GM18873 (cell line): ENCODE data around the gene TRPC4.
"Not testable (repeated sequence)": the region's sequence is repeated elsewhere in the genome, so short reads cannot be mapped to it uniquely, and the experiment has no call there.

Experiments
- ATAC-seq: cut with Tn5 transposase; IDR thresholded peaks from one replicate; pipeline ENCODE4 v1.9.1; 2021; ENCODE audit warnings: mild to moderate bottlenecking, moderate library complexity, moderate number of reproducible peaks; ENCODE audit not compliant: unreplicated experiment, low FRiP score

The TRPC4 gene

DNA sequence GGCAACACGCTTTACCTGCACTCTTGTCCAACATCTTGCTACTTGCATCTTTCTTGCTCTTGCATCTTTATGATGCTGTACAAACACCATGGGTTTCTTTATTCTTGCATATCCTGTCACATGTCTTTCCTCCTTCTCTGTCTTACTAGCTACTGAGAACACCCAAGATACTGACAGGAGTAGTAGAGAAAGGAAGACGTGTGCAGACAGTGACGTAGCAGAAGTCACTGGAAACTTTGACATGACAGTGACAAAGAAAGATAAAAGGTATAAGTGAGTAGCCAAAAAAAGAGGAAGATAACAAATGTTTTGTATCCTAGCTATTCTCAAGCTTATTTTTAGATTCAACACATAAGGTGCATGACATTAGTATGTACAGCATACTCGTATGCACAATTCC is 34.2 kb downstream of the TRPC4 start:
- no peak for ATAC-seq

- no peak for ATAC-seq
Observed at GRCh38 chr13:37833411-37833810, 36.2 kb downstream of the TRPC4 start.

DNA sequence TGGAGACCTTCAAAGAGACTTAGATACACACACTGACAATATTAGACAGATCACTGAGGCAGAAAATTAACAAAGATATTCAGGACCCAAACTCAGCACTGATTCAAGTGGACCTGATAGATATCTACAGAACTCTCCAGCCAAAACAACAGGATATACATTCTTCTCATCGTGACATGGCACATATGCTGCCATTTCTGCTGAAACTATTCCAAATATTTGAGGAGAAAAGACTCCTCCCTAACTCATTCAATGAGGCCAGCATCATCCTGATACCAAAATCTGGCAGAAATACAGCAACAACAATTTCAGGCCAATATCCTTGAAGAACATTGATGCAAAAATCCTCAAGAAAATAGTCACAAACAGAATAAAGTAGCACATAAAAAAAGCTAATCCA is 53.3 kb downstream of the TRPC4 start:
- no peak for ATAC-seq

- ATAC-seq = no peak
Observed at GRCh38 chr13:37811441-37811840, 58.1 kb downstream of the TRPC4 start.

- ATAC-seq = no peak
Observed at GRCh38 chr13:37806666-37807065, 62.9 kb downstream of the TRPC4 start.

DNA sequence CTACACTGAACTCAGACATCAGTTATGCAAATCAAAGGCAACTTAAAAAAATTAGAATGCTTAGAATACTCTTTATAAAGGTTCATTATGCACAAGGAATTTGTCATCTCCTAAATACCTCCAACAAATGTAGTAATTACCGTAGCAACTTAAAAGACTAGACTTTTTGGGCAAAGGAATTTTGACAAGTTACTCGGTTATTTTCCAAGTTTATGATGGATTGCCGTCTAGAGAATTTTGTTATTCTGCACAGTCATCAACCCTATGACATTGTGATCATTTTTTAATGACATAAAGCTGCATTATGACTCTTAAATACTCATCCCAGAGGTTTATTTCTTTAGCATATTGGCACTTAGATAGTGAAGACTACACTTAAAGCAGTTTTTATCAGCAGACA is 71.9 kb downstream of the TRPC4 start:
- ATAC-seq = no peak

GRCh38 chr13:37796795-37797194 is 72.8 kb downstream of the TRPC4 start:
- ATAC-seq = not testable (repeated sequence)

GRCh38 chr13:37795326-37795725 is 74.2 kb downstream of the TRPC4 start:
- no peak for ATAC-seq

GRCh38 chr13:37791699-37792098 is 77.9 kb downstream of the TRPC4 start:
- no peak for ATAC-seq

- ATAC-seq = no peak
Observed at GRCh38 chr13:37788346-37788745, 81.2 kb downstream of the TRPC4 start.

GRCh38 chr13:37777676-37778075 is 91.9 kb downstream of the TRPC4 start:
- ATAC-seq = no peak

- ATAC-seq = no peak
Observed at GRCh38 chr13:37775871-37776270, 93.7 kb downstream of the TRPC4 start.

GRCh38 chr13:37772644-37773043 is 96.9 kb downstream of the TRPC4 start:
- no peak for ATAC-seq

GRCh38 chr13:37769545-37769944 is 100.0 kb downstream of the TRPC4 start:
- ATAC-seq = no peak

GRCh38 chr13:37769078-37769477 is 100.5 kb downstream of the TRPC4 start:
- ATAC-seq = no peak

GRCh38 chr13:37766502-37766901 is 103.1 kb downstream of the TRPC4 start:
- ATAC-seq = no peak

DNA sequence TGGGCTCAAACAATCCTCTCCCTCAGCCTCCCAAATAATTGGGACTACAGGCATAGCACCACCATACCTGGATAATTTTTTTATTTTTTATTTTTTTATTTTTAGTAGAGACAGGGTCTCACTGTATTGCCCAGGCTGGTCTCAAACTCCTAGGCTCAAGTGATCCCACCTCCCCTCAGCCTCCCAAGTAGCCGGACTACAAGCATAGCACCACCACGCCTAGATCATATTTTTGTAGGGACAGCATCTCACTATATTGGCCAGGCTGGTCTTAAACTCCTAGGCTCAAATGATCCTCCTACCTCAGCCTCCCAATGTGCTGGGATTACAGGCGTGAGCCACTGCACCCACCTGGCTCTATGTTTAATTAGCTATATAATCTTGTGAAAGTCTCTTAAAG is 114.2 kb downstream of the TRPC4 start:
- ATAC-seq = no peak

GRCh38 chr13:37753776-37754175 is 115.8 kb downstream of the TRPC4 start:
- no peak for ATAC-seq

DNA sequence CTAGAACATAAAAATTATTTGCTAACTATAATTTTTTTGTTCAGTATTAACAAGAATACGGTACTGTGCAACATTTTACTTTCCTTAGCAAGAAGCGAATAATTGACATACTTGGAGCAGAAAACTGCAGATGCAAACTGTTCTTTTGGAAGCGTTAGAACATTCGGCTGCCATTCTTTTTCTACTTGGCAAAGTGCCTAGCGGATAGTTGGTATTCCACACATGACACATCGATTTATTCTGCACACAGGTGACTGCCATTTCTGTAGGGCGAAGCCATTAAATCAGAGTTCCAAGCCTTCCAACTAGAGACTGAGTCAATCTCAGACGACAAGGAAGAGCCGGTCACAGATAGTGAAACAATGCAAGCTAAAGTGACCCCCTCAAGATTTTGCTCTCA is 117.4 kb downstream of the TRPC4 start:
- ATAC-seq = no peak

DNA sequence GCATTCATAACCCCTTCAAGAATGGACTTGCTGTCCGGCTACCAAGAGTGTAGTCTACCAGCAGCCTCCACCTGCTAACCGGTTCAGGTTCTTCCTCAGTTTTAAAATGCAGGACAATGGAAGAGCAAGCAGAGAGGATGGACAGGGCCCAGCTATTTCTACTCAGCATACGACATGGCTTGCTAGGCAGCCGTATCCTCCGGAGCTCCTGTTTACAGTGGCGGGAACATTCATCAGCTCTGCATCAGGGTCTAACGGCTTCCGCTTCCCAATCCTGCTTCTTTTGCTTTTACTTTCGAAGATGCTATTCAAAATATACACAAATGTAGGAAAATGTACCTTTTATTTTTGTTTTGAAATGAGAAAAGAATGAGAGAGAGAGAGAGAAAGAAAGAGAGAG is 118.5 kb downstream of the TRPC4 start:
- ATAC-seq = no peak

DNA sequence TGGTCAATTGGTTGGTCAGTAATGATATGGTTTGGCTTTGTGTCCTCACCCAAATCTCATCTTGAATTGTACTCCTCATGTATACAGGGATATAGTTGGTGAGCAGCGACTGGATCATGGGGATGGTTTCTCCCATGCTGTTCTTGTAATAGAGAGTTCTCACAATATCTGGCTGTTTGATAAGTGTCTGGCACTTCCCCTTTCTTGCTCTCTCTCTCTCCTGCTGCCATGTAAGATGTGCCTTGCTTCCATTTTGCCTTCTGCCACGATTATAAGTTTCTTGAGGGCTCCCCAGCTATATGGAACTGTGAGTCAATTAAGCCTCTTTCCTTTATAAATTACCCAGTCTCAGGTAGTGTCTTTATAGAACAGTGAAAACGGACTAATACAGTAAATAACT is 120.7 kb downstream of the TRPC4 start:
- no peak for ATAC-seq

- ATAC-seq = no peak
Observed at GRCh38 chr13:37747071-37747612, 122.4 kb downstream of the TRPC4 start.

DNA sequence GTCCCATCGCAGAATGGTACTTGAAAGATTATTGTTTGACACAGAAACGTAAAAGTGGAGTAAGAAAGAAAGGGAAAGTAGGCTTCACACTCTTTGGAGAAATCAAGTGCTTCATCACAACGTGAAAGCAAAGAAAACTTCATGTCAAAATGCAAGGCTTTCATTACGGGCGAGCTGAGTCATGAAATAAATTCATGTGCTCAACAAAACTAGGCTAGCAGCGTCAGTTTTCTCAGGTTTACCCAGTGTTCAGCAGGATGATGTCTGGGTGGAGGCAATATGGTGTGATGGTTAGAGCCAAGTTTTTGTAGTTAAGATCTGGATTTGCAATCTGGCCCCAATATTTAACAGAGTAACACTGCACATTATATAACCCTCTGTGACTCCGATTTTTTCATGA is 128.0 kb downstream of the TRPC4 start:
- ATAC-seq = no peak
